GM06990 (cell line): ENCODE data around the gene ZNF576.

ENCODE experiments used
- DNase-seq: peaks from one replicate; pipeline ENCODE4 v3.0.0-alpha.2; 2011; ENCODE audit not compliant: insufficient read length; ENCODE audit errors: extremely low read depth
- H3K27me3 ChIP-seq: replicated peaks from 2 replicates; pipeline ENCODE4 v1.6.0; 2011; ENCODE audit warnings: low read length; ENCODE audit not compliant: control insufficient read depth, insufficient read depth
- H3K36me3 ChIP-seq: 2 replicates; pipeline ENCODE4 v1.5.1; 2011; ENCODE audit warnings: low read length; ENCODE audit not compliant: control insufficient read depth, insufficient read depth
- H3K4me3 ChIP-seq: replicated peaks from 2 replicates; pipeline ENCODE4 v1.5.1; 2011; ENCODE audit warnings: low read depth, mild to moderate bottlenecking, control low read depth, low read length
- TF ChIP-seq, protein P1 (sequence below): IDR thresholded peaks from 2 replicates; pipeline ENCODE4 v1.5.1; 2011; ENCODE audit warnings: low read length, control low read depth, mild to moderate bottlenecking, inconsistent platforms; ENCODE audit not compliant: insufficient read depth, poor library complexity, severe bottlenecking

The ZNF576 gene

DNA sequence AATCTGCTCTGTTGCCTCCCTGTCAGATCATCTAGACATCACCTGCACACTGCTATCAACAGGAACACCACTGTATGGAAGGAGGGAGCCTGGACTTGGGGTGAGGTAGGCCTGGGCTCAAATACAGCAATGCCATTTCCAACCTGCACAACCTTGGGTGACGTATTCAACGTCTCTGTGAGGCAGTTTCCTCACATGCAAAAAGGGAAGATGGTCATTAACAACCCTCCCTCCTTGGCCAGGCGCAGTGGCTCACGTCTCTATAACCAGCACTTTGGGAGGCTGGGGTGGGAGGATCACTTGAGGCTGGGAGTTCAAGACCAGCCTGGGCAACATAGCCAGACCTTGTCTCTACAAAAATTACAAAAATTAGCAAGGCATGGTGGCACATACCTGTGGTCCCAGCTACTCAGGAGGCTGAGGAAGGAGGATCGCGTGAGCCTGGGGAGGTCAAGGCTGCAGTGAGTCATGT is 34.1 kb upstream of the ZNF576 start:
- TF ChIP-seq, protein P1, sequence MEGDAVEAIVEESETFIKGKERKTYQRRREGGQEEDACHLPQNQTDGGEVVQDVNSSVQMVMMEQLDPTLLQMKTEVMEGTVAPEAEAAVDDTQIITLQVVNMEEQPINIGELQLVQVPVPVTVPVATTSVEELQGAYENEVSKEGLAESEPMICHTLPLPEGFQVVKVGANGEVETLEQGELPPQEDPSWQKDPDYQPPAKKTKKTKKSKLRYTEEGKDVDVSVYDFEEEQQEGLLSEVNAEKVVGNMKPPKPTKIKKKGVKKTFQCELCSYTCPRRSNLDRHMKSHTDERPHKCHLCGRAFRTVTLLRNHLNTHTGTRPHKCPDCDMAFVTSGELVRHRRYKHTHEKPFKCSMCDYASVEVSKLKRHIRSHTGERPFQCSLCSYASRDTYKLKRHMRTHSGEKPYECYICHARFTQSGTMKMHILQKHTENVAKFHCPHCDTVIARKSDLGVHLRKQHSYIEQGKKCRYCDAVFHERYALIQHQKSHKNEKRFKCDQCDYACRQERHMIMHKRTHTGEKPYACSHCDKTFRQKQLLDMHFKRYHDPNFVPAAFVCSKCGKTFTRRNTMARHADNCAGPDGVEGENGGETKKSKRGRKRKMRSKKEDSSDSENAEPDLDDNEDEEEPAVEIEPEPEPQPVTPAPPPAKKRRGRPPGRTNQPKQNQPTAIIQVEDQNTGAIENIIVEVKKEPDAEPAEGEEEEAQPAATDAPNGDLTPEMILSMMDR = no peak
- Histone ChIP-seq H3K4me3 (no peak overlapping the region), H3K27me3 (no peaks in the 10 kb centered on the region), H3K36me3 (peaks cover 8% of the 10 kb centered on the region)
- DNase-seq = no peak

DNA sequence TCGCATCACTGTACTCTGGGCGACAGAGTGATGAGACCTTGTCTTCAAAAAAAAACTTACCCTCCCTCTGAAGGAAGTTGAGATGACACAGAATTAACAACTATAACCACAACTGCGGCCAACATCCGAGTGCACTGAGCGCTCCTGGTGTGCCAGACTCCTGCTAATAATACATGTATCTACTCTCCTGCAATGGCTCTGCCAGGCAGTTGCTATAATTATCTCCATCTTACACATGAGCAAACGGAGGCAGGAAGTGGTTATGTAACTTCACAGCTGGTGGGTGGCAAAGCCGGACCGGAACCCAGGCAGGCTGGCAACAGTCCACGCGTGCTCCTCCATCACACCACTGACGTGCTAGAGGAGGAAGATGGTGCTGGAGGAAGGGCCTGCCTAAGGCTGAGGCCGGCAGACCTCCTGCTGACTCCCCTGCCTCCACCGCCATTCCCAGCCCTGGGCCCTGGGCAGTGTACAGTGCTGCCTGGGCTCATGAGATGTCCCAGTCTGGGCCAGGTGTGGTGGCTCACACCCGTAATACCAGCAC is 33.6 kb upstream of the ZNF576 start:
- DNase-seq = peak; percentile 84
- Histone ChIP-seq H3K4me3 (no peak overlapping the region), H3K36me3 (peaks cover 8% of the 10 kb centered on the region), H3K27me3 (no peaks in the 10 kb centered on the region)
- TF ChIP-seq, protein P1 = no peak

DNA sequence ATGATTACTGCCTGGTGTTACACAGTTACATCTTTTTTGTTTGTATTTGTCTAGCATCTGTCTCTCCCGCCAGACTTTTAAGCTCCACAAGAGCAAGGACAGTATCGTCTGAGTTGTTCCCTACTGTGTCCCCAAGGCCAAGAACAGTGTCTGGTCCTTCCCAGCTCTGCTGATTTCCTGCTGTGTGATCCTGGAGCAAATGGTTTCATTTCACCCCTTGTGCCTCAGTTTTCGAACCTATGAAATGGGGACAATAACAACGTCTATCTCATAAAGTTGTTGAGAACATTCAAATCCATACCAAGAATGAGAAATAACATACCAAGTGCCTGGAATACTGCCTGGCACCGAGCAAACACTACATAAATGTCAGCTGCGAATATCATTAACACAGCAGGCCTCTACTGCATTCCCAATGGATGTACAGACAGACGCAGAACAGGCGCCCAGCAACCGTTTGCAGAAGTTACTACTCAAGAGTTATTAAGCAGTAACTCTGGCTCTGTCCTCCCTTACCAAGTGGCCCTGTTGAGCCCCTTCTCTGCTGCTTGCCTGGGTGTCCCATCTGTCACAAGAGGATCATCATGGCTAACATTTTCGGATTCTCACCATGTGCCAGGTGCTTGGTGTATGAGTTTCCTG is 32.5 kb upstream of the ZNF576 start:
- no peak overlapping the region for H3K4me3 ChIP-seq
- H3K27me3 ChIP-seq = no peaks in the 10 kb centered on the region
- no peak for DNase-seq
- TF ChIP-seq, protein P1 = no peak
- peaks cover 8% of the 10 kb centered on the region for H3K36me3 ChIP-seq

DNA sequence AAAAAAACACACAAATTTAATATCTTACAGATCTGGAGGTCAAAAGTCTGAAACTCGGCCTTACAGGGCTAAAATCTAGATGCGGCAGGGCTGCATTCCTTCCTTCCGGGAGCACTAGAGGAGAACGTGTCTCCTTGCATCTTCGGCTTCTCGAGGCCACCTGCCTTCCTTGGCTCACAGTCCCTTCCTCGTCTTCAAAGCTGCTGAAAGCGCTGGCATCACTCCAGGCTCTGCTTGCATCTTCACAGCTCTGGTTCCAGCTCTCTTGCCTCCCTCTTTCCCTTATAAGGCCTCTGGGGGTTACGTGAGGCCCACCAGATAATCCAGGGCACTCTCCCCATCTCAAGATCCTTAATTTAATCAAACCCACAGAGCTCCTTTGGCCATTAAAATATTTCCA is 31.6 kb upstream of the ZNF576 start:
- Histone ChIP-seq H3K4me3 (no peak overlapping the region), H3K36me3 (peaks cover 8% of the 10 kb centered on the region), H3K27me3 (no peaks in the 10 kb centered on the region)
- TF ChIP-seq, protein P1 = no peak
- no peak for DNase-seq

DNA sequence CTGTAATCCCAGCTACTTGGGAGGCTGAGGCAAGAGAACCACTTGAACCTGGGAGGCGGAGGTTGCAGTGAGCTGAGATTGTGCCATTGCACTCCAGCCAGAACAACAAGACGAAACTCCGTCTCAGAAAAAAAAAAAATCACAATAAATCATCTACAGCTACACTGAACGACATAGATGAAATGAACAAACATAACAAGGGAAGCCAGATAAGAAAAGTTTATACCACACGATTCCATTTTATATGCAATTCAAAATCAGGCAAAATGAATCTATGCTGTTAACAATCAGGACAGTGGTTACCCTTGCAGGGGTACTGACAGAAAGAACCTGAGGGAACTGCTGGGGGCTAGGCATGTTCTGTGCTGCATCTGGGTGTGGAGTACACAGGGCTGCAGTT is 26.7 kb upstream of the ZNF576 start:
- Histone ChIP-seq H3K36me3 (no peaks in the 10 kb centered on the region; the same call in 1 of the 2 replicates), H3K4me3 (no peak overlapping the region), H3K27me3 (no peaks in the 10 kb centered on the region)
- no peak for DNase-seq
- TF ChIP-seq, protein P1 = no peak
